Retinal pigment epithelial cell (primary cell): Measurements from ENCODE around the gene IFNGR2.
"Not testable (repeated sequence)": the region's sequence is repeated elsewhere in the genome, so short reads cannot be mapped to it uniquely, and the experiment has no call there.

Experiments
- DNase-seq: peaks from one replicate; pipeline ENCODE4 v3.0.0-alpha.2; 2010; ENCODE audit warnings: low read depth
- H3K4me3 ChIP-seq: 2 replicates; pipeline ENCODE4 v1.5.1; 2011; ENCODE audit warnings: mild to moderate bottlenecking, low read length, control low read depth, moderate library complexity
- CTCF ChIP-seq: conservative IDR thresholded peaks from 2 replicates; pipeline ENCODE4 v1.5.1; 2011; ENCODE audit warnings: low read depth, low read length, control low read depth, inconsistent platforms

IFNGR2 gene

GRCh38 chr21:33377221-33377920 lies 25.8 kb upstream of the IFNGR2 start:
- H3K4me3 ChIP-seq: no peak overlapping the region
- no peak for DNase-seq
- TF ChIP-seq CTCF: no peak

- no peak for DNase-seq
- no peak for TF ChIP-seq CTCF
- H3K4me3 ChIP-seq: no peak overlapping the region
Measured at GRCh38 chr21:33378081-33378480, 25.1 kb upstream of the IFNGR2 start.

GRCh38 chr21:33379934-33380333 lies 23.3 kb upstream of the IFNGR2 start:
- not testable (repeated sequence) for H3K4me3 ChIP-seq, DNase-seq

GRCh38 chr21:33380483-33380998 lies 22.7 kb upstream of the IFNGR2 start:
- no peak overlapping the region for H3K4me3 ChIP-seq
- TF ChIP-seq CTCF: no peak
- peak; percentile 73 for DNase-seq

GRCh38 chr21:33381381-33381780 lies 21.8 kb upstream of the IFNGR2 start:
- DNase-seq, H3K4me3 ChIP-seq: not testable (repeated sequence)

- peak; percentile 52 for DNase-seq
- TF ChIP-seq CTCF: no peak
- no peak overlapping the region for H3K4me3 ChIP-seq
Measured at GRCh38 chr21:33383056-33383888, 19.9 kb upstream of the IFNGR2 start.

GRCh38 chr21:33384841-33385331 lies 18.3 kb upstream of the IFNGR2 start:
- H3K4me3 ChIP-seq: no peak overlapping the region
- DNase-seq: no peak
- TF ChIP-seq CTCF: no peak

- no peak for DNase-seq
- peak; percentile 46 for TF ChIP-seq CTCF
Measured at GRCh38 chr21:33386222-33386784, 16.9 kb upstream of the IFNGR2 start.

More at GRCh38 chr21:33386222-33386784, 16.9 kb upstream of the IFNGR2 start:
- H3K4me3 ChIP-seq: no peak overlapping the region
